ENCODE measurements around the gene ATP11B.

- TF ChIP-seq POLR2A (IDR thresholded peaks at IDR 0.05; ENCODE audit: extremely low read depth, insufficient read length) (no peak), CTCF (IDR thresholded peaks at IDR 0.05; ENCODE audit: low read depth, low read length) (no peak), MYC (IDR thresholded peaks at IDR 0.05; ENCODE audit: low read depth, low read length) (no peak), MAX (IDR thresholded peaks at IDR 0.05; ENCODE audit: low read depth, low read length) (no peak)
Observed at GRCh38 chr3:182790612-182791011, 2.7 kb upstream of the ATP11B start.
